SU-DHL-6 (cell line): ENCODE data around the gene NUBP2.

Source experiments
- CTCF ChIP-seq: fragments of 200-600 bp; sonication (generic); IDR thresholded peaks from one replicate; pipeline ENCODE4 v1.5.1; 2017; ENCODE audit warnings: antibody characterized with exemption, mild to moderate bottlenecking, low read length, moderate library complexity; ENCODE audit not compliant: insufficient read depth, poor library complexity, severe bottlenecking
- EZH2phosphoT487 ChIP-seq: fragments of 200-600 bp; sonication (generic), shearing (Covaris generic); conservative IDR thresholded peaks from 2 replicates; pipeline ENCODE4 v1.6.1; 2018; ENCODE audit warnings: mild to moderate bottlenecking, antibody characterized with exemption, low read length, moderate library complexity, mixed read lengths

- TF ChIP-seq CTCF, result no peak
- no peak for TF ChIP-seq EZH2phosphoT487
Observed at GRCh38 chr16:1749152-1750117, 33.3 kb upstream of the NUBP2 start.
